HepG2 (cell line): ENCODE data around the gene ZNF581. TPM values are rescaled to one million over a fixed set of nuclear protein-coding genes. Genes with fewer than 3 reads are reported as not detected.

ENCODE experiments used
- ATAC-seq: fragments of 200-7000 bp; cut with Tn5 transposase; 3 replicates; pipeline ENCODE4 v1.9.1; 2020; ENCODE audit warnings: mild to moderate bottlenecking, moderate library complexity
- BruUV-seq: library from RNA; stranded (reverse); fragments of 400-500 nt; replicated peaks from 2 replicates; lab custom pipeline; 2021; lab: Mats Ljungman, UMichigan
- CTCF ChIA-PET: fragments of 300-600 bp; formaldehyde crosslinking; extraction: SDS; loops from one replicate; lab custom pipeline; 2021; ENCODE audit warnings: low total read pairs, inconsistent platforms, low intra/inter-chr PET ratio; lab: Yijun Ruan, JAX
- POLR2A ChIA-PET: fragments of 350-600 bp; sonication (Branson Sonifier 250); formaldehyde crosslinking; loops from one replicate; lab custom pipeline; 2020; ENCODE audit warnings: antibody characterized with exemption, inconsistent platforms; lab: Yijun Ruan, JAX
- DNase-seq: peaks from one replicate; pipeline ENCODE4 v3.0.0-alpha.2; 2015; ENCODE audit warnings: low spot score
- FAIRE-seq: peaks from 3 replicates; lab custom pipeline; 2011; peaks lifted over from hg19 to GRCh38; lab: Jason Lieb, UNC
- H2AFZ ChIP-seq: one replicate; pipeline ENCODE4 v1.6.1; 2011; ENCODE audit warnings: low read length, inconsistent platforms
- H3K27ac ChIP-seq: fragments of 300-600 bp; 3 replicates; pipeline ENCODE4 v1.8.0; 2011; ENCODE audit warnings: mixed run types, mild to moderate bottlenecking, mixed read lengths, low read length, inconsistent platforms; ENCODE audit not compliant: insufficient read depth; ENCODE audit errors: extremely low read length
- H3K27me3 ChIP-seq, 2 experiments: fragments of 200-600 bp in 1 of 2; 2 replicates in 1 of 2; 3 replicates in 1 of 2; pipeline versions ENCODE4 v1.6.0 to v1.8.0; 2011; ENCODE audit warnings: low read length in 2 of 2, mild to moderate bottlenecking in 2 of 2, moderate library complexity in 2 of 2, inconsistent platforms in 1 of 2; ENCODE audit not compliant: insufficient read depth in 2 of 2, control insufficient read depth in 1 of 2
- H3K36me3 ChIP-seq, 2 experiments: fragments of 200-600 bp in 1 of 2; replicated peaks in 1 of 2; 2 replicates in 1 of 2; 3 replicates in 1 of 2; pipeline versions ENCODE4 v1.5.1 to v1.8.0; 2011; ENCODE audit warnings: low read length in 2 of 2, inconsistent platforms in 1 of 2; ENCODE audit not compliant: insufficient read depth in 2 of 2, control insufficient read depth in 1 of 2
- H3K4me1 ChIP-seq: 2 replicates; pipeline ENCODE4 v1.5.1; 2012; ENCODE audit warnings: low read length, inconsistent platforms; ENCODE audit not compliant: insufficient read depth
- H3K4me2 ChIP-seq: 2 replicates; pipeline ENCODE4 v1.6.0; 2011; ENCODE audit warnings: low read depth, low read length, inconsistent platforms
- H3K4me3 ChIP-seq, 3 experiments: fragments of 200-600 bp in 1 of 3; sonication (generic), shearing (Covaris generic) in 1 of 3; replicated peaks in 1 of 3; 2 replicates each; pipeline ENCODE4 v1.5.1; 2011 to 2016; ENCODE audit warnings: low read length in 3 of 3, inconsistent platforms in 2 of 3, low read depth in 2 of 3, mild to moderate bottlenecking in 2 of 3, control low read depth in 1 of 3, mixed read lengths in 1 of 3; ENCODE audit not compliant: insufficient read depth in 1 of 3
- H3K79me2 ChIP-seq: one replicate; pipeline ENCODE4 v1.6.1; 2011; ENCODE audit warnings: low read length, inconsistent platforms; ENCODE audit not compliant: insufficient read depth
- H3K9ac ChIP-seq: 2 replicates; pipeline ENCODE4 v1.6.0; 2011; ENCODE audit warnings: mild to moderate bottlenecking, low read depth, low read length, inconsistent platforms; ENCODE audit not compliant: insufficient read depth
- H3K9me3 ChIP-seq: 2 replicates; pipeline ENCODE4 v1.5.1; 2012; ENCODE audit warnings: mild to moderate bottlenecking, low read length
- H4K20me1 ChIP-seq: 2 replicates; pipeline ENCODE4 v1.6.0; 2011; ENCODE audit warnings: inconsistent platforms, mild to moderate bottlenecking, low read length, moderate library complexity; ENCODE audit not compliant: insufficient read depth
- AGO2 ChIP-seq: fragments of 200-400 bp; formaldehyde crosslinking; optimal IDR thresholded peaks from 2 replicates; pipeline ENCODE3; 2017; ENCODE audit warnings: mild to moderate bottlenecking, low read depth, low read length, moderate library complexity
- ATM ChIP-seq: fragments of 450-650 bp; IDR thresholded peaks from 2 replicates; pipeline ENCODE4 v1.7.1; 2017; ENCODE audit warnings: mild to moderate bottlenecking, borderline replicate concordance
- CHD2 ChIP-seq: IDR thresholded peaks from 2 replicates; pipeline ENCODE4 v1.6.1; 2011; ENCODE audit warnings: low read depth, low read length, improper control_type of control experiment
- DMAP1 ChIP-seq: IDR thresholded peaks from 2 replicates; pipeline ENCODE4 v1.6.1; 2016
- NR2F1 ChIP-seq, 2 experiments: fragments of 450-650 bp in 1 of 2; formaldehyde crosslinking in 1 of 2; IDR thresholded peaks; 2 replicates each; pipeline versions ENCODE4 v1.5.0 to v1.6.1; 2016 to 2020; ENCODE audit warnings: mild to moderate bottlenecking in 1 of 2, missing compliant biosample characterization in 1 of 2, missing genetic modification reagents in 1 of 2, moderate library complexity in 1 of 2
- RBFOX2 ChIP-seq: fragments of 200-400 bp; formaldehyde crosslinking; IDR thresholded peaks from 2 replicates; pipeline ENCODE4 v1.6.1; 2017; ENCODE audit warnings: low read depth, mild to moderate bottlenecking, low read length
- TEAD2 ChIP-seq: sonication (generic); formaldehyde crosslinking; IDR thresholded peaks from 2 replicates; pipeline ENCODE4 v1.9.0; 2021; ENCODE audit warnings: missing genetic modification reagents
- ZFP36L2 ChIP-seq: sonication (generic); formaldehyde crosslinking; IDR thresholded peaks from 2 replicates; pipeline ENCODE4 v1.4.0; 2020; ENCODE audit warnings: missing genetic modification reagents
- ZNF383 ChIP-seq: sonication (generic); formaldehyde crosslinking; IDR thresholded peaks from 2 replicates; pipeline ENCODE4 v1.4.0; 2020; ENCODE audit warnings: missing genetic modification reagents, mild to moderate bottlenecking, borderline replicate concordance
- ZSCAN20 ChIP-seq: sonication (generic); formaldehyde crosslinking; IDR thresholded peaks from 2 replicates; pipeline ENCODE4 v1.4.0; 2020; ENCODE audit warnings: missing genetic modification reagents, mild to moderate bottlenecking, borderline replicate concordance
- WGBS: methylation state at CpG from one replicate; pipeline ENCODE4 v1.1.6; 2017; ENCODE audit warnings: low lambda C conversion rate; 5-methylcytosine and 5-hydroxymethylcytosine counted together
- in situ Hi-C: cut with HindIII; loops from 2 replicates; pipeline ENCODE4 v1.10.0; 2017; ENCODE audit warnings: low pct_unique_long_range_greater_than_20kb; ENCODE audit not compliant: extremely low pct_ligation_motif_present
- intact Hi-C: fragments of 100-400 bp; cut with micrococcal nuclease; formaldehyde crosslinking; loops from one replicate; pipeline ENCODE4 v1.10.0; 2022; ENCODE audit not compliant: unreplicated experiment
- polyA plus RNA-seq, 8 experiments: library from polyadenylated mRNA; depleted of rRNA in 3 of 8; stranded (reverse) in 7 of 8; unstranded in 1 of 8; fragments of >200 nt; fragmentation: Illumina TruSeq in 4 of 8; extraction: Trizol in 4 of 8; gene quantifications; 2 replicates each; pipeline versions ENCODE4 v1.2.1 to v1.2.3, GENCODE V29; 2011 to 2016; ENCODE audit warnings: low read depth in 4 of 8, missing spikeins in 1 of 8, mixed read lengths in 1 of 8; ENCODE audit not compliant: insufficient read depth in 1 of 8
- total RNA-seq, 5 experiments: library from RNA; depleted of rRNA; stranded (reverse); fragments of >200 nt; fragmentation: Illumina TruSeq; extraction: Trizol; gene quantifications; 2 replicates each; pipeline ENCODE4 v1.2.3, GENCODE V29; 2016; ENCODE audit warnings: low read depth in 1 of 5
- TF ChIP-seq, protein P1 (sequence below): sonication (generic); formaldehyde crosslinking; IDR thresholded peaks from 2 replicates; pipeline ENCODE4 v1.4.0; 2020; ENCODE audit warnings: mild to moderate bottlenecking, missing genetic modification reagents
- TF ChIP-seq, protein P2 (sequence below): sonication (generic); formaldehyde crosslinking; IDR thresholded peaks from 2 replicates; pipeline ENCODE4 v1.5.1; 2020; ENCODE audit warnings: mild to moderate bottlenecking, missing genetic modification reagents, moderate library complexity
- TF ChIP-seq, protein P3 (sequence below): sonication (generic); formaldehyde crosslinking; IDR thresholded peaks from 2 replicates; pipeline ENCODE4 v1.4.0; 2020; ENCODE audit warnings: missing genetic modification reagents

The ZNF581 gene
- total and polyA plus RNA-seq, 2 of the 13 experiments (the other 11 are each of a cell fraction or from before 2014, with no cell fraction given) = 19.6 to 49.5 TPM

DNA sequence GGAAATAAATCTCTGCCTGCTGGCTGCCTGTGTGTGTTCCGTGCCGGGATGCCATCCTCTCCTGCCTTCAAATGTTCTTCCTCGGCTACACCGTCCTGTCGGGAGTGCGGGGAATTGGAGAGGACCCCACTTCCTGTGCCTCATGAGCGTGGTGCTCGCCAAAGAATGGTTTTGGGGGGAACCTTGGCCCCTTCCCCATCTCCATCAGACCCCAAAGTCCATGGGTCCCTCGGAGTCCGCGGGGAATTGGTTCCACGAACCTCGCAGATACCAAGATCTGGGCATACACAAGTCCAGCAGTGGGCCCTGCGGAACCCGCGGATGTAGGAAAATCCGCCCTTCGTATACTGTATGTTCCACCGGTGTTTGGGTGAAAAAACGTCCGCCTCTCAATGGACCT, 40.3 kb upstream of the ZNF581 start:
- H3K27me3 ChIP-seq = no peaks in the 10 kb centered on the region; a peak in 1 of 5 replicates
- peaks cover 16% of the 10 kb centered on the region for H3K79me2 ChIP-seq
- H3K4me1 ChIP-seq = peaks cover 59% of the 10 kb centered on the region
- H3K36me3 ChIP-seq = peaks cover 0 to 4% of the 10 kb centered on the region in 2 experiments; a peak in 2 of 5 replicates
- H3K9ac ChIP-seq = no peak overlapping the region
- ChIA-PET POLR2A (no interaction called here), CTCF (no interaction called here)
- TF ChIP-seq TEAD2 = no peak
- TF ChIP-seq AGO2 = peak; percentile 6
- TF ChIP-seq ATM = no peak
- BruUV-seq = no TSS peak
- no peak for ATAC-seq
- no peak for DNase-seq
- 50% methylated on average over 2 of the region's 21 CpGs for whole genome bisulfite sequencing
- 0 out of 2 replicates have a peak, but pooled peaks cover 6% of the 10 kb centered on the region for H4K20me1 ChIP-seq
- no peak overlapping the region for H2AFZ ChIP-seq
- no peak for FAIRE-seq
- H3K4me2 ChIP-seq = no peak overlapping the region
- H3K4me3 ChIP-seq = no peak overlapping the region
- in situ Hi-C loops = no loop called here
- H3K9me3 ChIP-seq = no peaks in the 10 kb centered on the region
- no peak overlapping the region for H3K27ac ChIP-seq
- intact Hi-C loops = loop anchor here (10.0 kb wide), 1 partner anchor 48 kb away; no protein-coding TSS in a partner anchor

DNA sequence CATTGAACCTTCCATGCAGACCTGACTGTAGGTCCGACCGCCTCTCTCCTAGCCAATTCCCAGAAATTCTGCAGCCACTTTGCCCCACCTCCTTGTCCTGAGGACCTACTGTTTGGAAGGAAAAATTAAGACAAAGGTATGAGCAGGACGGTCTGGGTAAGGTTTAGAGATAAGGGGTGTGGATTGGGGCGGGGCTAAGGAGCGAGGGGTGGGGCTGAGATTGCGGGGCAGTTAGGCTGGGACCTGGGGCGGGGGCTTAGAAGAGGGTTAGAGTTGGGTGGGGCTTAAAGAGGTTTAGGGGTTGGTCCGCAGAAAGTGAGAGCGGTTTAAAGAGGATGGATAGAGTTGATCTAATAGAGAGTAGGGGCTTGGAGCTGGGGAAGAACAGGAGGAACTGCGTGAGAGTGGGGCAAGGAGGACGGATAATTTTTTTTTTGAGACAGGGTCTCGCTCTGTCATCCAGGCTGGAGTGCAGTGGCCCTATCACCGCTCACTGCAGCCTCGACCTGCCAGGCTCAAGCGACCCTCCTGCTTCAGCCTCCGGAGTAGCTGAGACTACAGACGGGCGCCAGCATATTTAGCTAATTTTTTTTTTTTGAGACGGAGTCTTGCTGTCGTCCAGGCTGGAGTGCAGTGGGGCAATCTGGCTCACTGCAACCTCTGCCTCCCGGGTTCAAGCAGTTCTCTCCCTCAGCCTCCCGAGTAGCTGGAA, 39.7 kb upstream of the ZNF581 start:
- Histone ChIP-seq H4K20me1 (0 out of 2 replicates have a peak, but pooled peaks cover 1% of the 10 kb centered on the region), H2AFZ (no peak overlapping the region), H3K9me3 (no peaks in the 10 kb centered on the region), H3K9ac (no peak overlapping the region), H3K4me3 (no peak overlapping the region), H3K36me3 (no peaks in the 10 kb centered on the region; a peak in 1 of 5 replicates), H3K79me2 (peaks cover 15% of the 10 kb centered on the region), H3K27me3 (no peaks in the 10 kb centered on the region; a peak in 1 of 5 replicates), H3K4me1 (peaks cover 52% of the 10 kb centered on the region), H3K27ac (no peak overlapping the region), H3K4me2 (no peak overlapping the region)
- WGBS = 94% methylated on average over 22 of the region's 22 CpGs
- CTCF ChIA-PET = no interaction called here
- POLR2A ChIA-PET = interaction anchor here (1.0 to 2.0 kb wide), 3 partner anchors 51 to 58 kb away, joined by 3 to 7 read pairs (median 4); partner anchors contain the start of gene U2AF2
- in situ Hi-C loops (no loop called here), intact Hi-C loops (loop anchor here (10.0 kb wide), 1 partner anchor 49 kb away; no protein-coding TSS in a partner anchor)
- no TSS peak for BruUV-seq
- TF ChIP-seq CHD2 = no peak
- TF ChIP-seq RBFOX2 = no peak
- TF ChIP-seq, protein P1, sequence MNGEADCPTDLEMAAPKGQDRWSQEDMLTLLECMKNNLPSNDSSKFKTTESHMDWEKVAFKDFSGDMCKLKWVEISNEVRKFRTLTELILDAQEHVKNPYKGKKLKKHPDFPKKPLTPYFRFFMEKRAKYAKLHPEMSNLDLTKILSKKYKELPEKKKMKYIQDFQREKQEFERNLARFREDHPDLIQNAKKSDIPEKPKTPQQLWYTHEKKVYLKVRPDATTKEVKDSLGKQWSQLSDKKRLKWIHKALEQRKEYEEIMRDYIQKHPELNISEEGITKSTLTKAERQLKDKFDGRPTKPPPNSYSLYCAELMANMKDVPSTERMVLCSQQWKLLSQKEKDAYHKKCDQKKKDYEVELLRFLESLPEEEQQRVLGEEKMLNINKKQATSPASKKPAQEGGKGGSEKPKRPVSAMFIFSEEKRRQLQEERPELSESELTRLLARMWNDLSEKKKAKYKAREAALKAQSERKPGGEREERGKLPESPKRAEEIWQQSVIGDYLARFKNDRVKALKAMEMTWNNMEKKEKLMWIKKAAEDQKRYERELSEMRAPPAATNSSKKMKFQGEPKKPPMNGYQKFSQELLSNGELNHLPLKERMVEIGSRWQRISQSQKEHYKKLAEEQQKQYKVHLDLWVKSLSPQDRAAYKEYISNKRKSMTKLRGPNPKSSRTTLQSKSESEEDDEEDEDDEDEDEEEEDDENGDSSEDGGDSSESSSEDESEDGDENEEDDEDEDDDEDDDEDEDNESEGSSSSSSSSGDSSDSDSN (CRISPR knock-in tag) = no peak
- no peak for TF ChIP-seq ZSCAN20 (CRISPR knock-in tag)
- no peak for TF ChIP-seq NR2F1 (CRISPR knock-in tag; IDR thresholded peaks at IDR 0.05)
- TF ChIP-seq DMAP1 (CRISPR knock-in tag) = no peak
- TF ChIP-seq, protein P2, sequence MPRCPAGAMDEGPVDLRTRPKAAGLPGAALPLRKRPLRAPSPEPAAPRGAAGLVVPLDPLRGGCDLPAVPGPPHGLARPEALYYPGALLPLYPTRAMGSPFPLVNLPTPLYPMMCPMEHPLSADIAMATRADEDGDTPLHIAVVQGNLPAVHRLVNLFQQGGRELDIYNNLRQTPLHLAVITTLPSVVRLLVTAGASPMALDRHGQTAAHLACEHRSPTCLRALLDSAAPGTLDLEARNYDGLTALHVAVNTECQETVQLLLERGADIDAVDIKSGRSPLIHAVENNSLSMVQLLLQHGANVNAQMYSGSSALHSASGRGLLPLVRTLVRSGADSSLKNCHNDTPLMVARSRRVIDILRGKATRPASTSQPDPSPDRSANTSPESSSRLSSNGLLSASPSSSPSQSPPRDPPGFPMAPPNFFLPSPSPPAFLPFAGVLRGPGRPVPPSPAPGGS (CRISPR knock-in tag) = no peak
- TF ChIP-seq ZFP36L2 (CRISPR knock-in tag) = no peak
- TF ChIP-seq, protein P3, sequence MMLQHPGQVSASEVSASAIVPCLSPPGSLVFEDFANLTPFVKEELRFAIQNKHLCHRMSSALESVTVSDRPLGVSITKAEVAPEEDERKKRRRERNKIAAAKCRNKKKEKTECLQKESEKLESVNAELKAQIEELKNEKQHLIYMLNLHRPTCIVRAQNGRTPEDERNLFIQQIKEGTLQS (CRISPR knock-in tag) = no peak
- TF ChIP-seq ZNF383 (CRISPR knock-in tag) = no peak
- ATAC-seq (no peak), FAIRE-seq (no peak), DNase-seq (no peak)
